CD14-positive monocyte (primary cell): ENCODE results near the gene TMEM232. TPM values are rescaled to one million over a fixed set of nuclear protein-coding genes. Genes with fewer than 3 reads are reported as not detected.

Experiments used
- DNase-seq, 3 donors: peaks; one replicate each; pipeline ENCODE4 v3.0.0-alpha.2; 2011 to 2022
- H2AFZ ChIP-seq: 2 replicates; pipeline ENCODE4 v1.6.0; 2012; ENCODE audit warnings: mild to moderate bottlenecking, low read depth, low read length, inconsistent platforms; ENCODE audit not compliant: insufficient read depth, poor library complexity, severe bottlenecking
- H3K27ac ChIP-seq, 2 donors: 1 replicate in 1 of 2; 2 replicates in 1 of 2; pipeline ENCODE4 v1.5.1; 2012 to 2013; ENCODE audit warnings: low read length in 2 of 2, control low read depth in 1 of 2, inconsistent platforms in 1 of 2, low read depth in 1 of 2, mild to moderate bottlenecking in 1 of 2
- H3K27me3 ChIP-seq, 2 donors: one replicate each; pipeline versions ENCODE4 v1.6.0 to v1.6.1; 2011 to 2013; ENCODE audit warnings: low read length in 2 of 2; ENCODE audit not compliant: control insufficient read depth in 2 of 2, insufficient read depth in 2 of 2
- H3K36me3 ChIP-seq, 2 donors: replicated peaks in 1 of 2; 1 replicate in 1 of 2; 2 replicates in 1 of 2; pipeline versions ENCODE4 v1.5.1 to v1.6.1; 2012 to 2013; ENCODE audit warnings: low read length in 2 of 2, control low read depth in 1 of 2, inconsistent platforms in 1 of 2, mild to moderate bottlenecking in 1 of 2; ENCODE audit not compliant: insufficient read depth in 2 of 2, control insufficient read depth in 1 of 2
- H3K4me1 ChIP-seq, 2 donors: 1 replicate in 1 of 2; 2 replicates in 1 of 2; pipeline versions ENCODE4 v1.5.1 to v1.6.1; 2012 to 2013; ENCODE audit warnings: low read length in 2 of 2, control low read depth in 1 of 2, inconsistent platforms in 1 of 2, mild to moderate bottlenecking in 1 of 2, moderate library complexity in 1 of 2; ENCODE audit not compliant: insufficient read depth in 2 of 2, control insufficient read depth in 1 of 2
- H3K4me2 ChIP-seq: replicated peaks from 2 replicates; pipeline ENCODE3; 2012; ENCODE audit warnings: low read length, moderate library complexity, mild to moderate bottlenecking; ENCODE audit not compliant: poor library complexity, severe bottlenecking; ENCODE audit errors: extremely low read depth
- H3K4me3 ChIP-seq, 3 experiments: fragments of 200-600 bp in 1 of 3; sonication (generic) in 1 of 3; replicated peaks in 1 of 3; 1 replicate in 2 of 3; 2 replicates in 1 of 3; pipeline ENCODE4 v1.5.1; 2011 to 2013; ENCODE audit warnings: low read length in 3 of 3, mild to moderate bottlenecking in 3 of 3, control low read depth in 2 of 3, low read depth in 2 of 3, inconsistent platforms in 1 of 3, moderate library complexity in 1 of 3
- H3K79me2 ChIP-seq: 2 replicates; pipeline ENCODE4 v1.6.0; 2012; ENCODE audit warnings: mild to moderate bottlenecking, control low read depth, inconsistent platforms, low read length, moderate library complexity; ENCODE audit not compliant: insufficient read depth
- H3K9ac ChIP-seq: 2 replicates; pipeline ENCODE4 v1.6.0; 2017; ENCODE audit warnings: low read length, mild to moderate bottlenecking; ENCODE audit not compliant: insufficient read depth, poor library complexity, severe bottlenecking
- H3K9me3 ChIP-seq, 2 donors: replicated peaks in 1 of 2; 1 replicate in 1 of 2; 2 replicates in 1 of 2; pipeline versions ENCODE4 v1.5.1 to v1.6.1; 2012 to 2013; ENCODE audit warnings: low read length in 2 of 2, control low read depth in 1 of 2; ENCODE audit not compliant: control insufficient read depth in 1 of 2, insufficient read depth in 1 of 2
- H4K20me1 ChIP-seq: 2 replicates; pipeline ENCODE4 v1.6.0; 2012; ENCODE audit warnings: mild to moderate bottlenecking, low read length, control low read depth, moderate library complexity; ENCODE audit not compliant: insufficient read depth
- H3K27ac Mint-ChIP-seq, 7 donors: one replicate each; pipeline ENCODE4 v1.8.0; 2020; ENCODE audit warnings: mild to moderate bottlenecking in 7 of 7, mixed read lengths in 7 of 7, moderate library complexity in 6 of 7, inconsistent platforms in 2 of 7
- H3K27me3 Mint-ChIP-seq, 3 donors: one replicate each; pipeline ENCODE4 v1.8.0; 2021 to 2022; ENCODE audit warnings: low read depth in 3 of 3, mild to moderate bottlenecking in 3 of 3, mixed read lengths in 3 of 3, moderate library complexity in 3 of 3, inconsistent platforms in 1 of 3
- H3K36me3 Mint-ChIP-seq, 2 donors: one replicate each; pipeline ENCODE4 v1.8.0; 2020; ENCODE audit warnings: mixed read lengths in 2 of 2, inconsistent platforms in 1 of 2, mild to moderate bottlenecking in 1 of 2
- H3K4me1 Mint-ChIP-seq: one replicate; pipeline ENCODE4 v1.8.0; 2020; ENCODE audit warnings: mild to moderate bottlenecking, mixed read lengths
- H3K4me3 Mint-ChIP-seq, 2 donors: one replicate each; pipeline ENCODE4 v1.8.0; 2020; ENCODE audit warnings: mild to moderate bottlenecking in 2 of 2, mixed read lengths in 2 of 2, moderate library complexity in 1 of 2
- H3K9me3 Mint-ChIP-seq, 7 donors: one replicate each; pipeline ENCODE4 v1.8.0; 2020 to 2022; ENCODE audit warnings: mixed read lengths in 7 of 7, mild to moderate bottlenecking in 6 of 7, moderate library complexity in 6 of 7, inconsistent platforms in 2 of 7
- CTCF ChIP-seq: fragments of 200-600 bp; IDR thresholded peaks from one replicate; pipeline ENCODE4 v1.8.0; 2022; ENCODE audit warnings: antibody characterized with exemption, mild to moderate bottlenecking
- WGBS: methylation state at CpG from one replicate; pipeline ENCODE4 v1.1.5; 2013; ENCODE audit warnings: missing lambda C conversion rate; ENCODE audit not compliant: insufficient coverage; 5-methylcytosine and 5-hydroxymethylcytosine counted together
- intact Hi-C, 2 donors: fragments of 100-400 bp; cut with micrococcal nuclease; formaldehyde crosslinking; loops; one replicate each; pipeline versions ENCODE4 v1.15.0 to v1.15.1; 2023
- polyA plus RNA-seq, 3 donors: library from polyadenylated mRNA; depleted of rRNA in 1 of 3; unstranded in 2 of 3; stranded (reverse) in 1 of 3; fragments of 300-500 nt in 2 of 3; fragments of >200 nt in 1 of 3; fragmentation: Illumina TruSeq in 2 of 3; gene quantifications; 1 replicate in 2 of 3; 2 replicates in 1 of 3; pipeline ENCODE4 v1.2.3, GENCODE V29; 2012 to 2021

TMEM232 gene
- polyA plus RNA-seq, 3 donors, result 0.04 to 1.4 (median 0.59) TPM

GRCh38 chr5:110631236-110631635 lies 95.2 kb downstream of the TMEM232 start:
- H3K4me1 Mint-ChIP-seq, result no peaks in the 10 kb centered on the region
- H3K9me3 Mint-ChIP-seq, result peaks cover 0 to 6% (median 0%) of the 10 kb centered on the region in 7 donors
- Histone ChIP-seq H3K4me1 (no peaks in the 10 kb centered on the region), H4K20me1 (no peaks in the 10 kb centered on the region), H3K9ac (no peak overlapping the region), H3K9me3 (no peaks in the 10 kb centered on the region), H3K27ac (no peak overlapping the region), H3K4me3 (no peak overlapping the region), H2AFZ (no peak overlapping the region), H3K36me3 (no peaks in the 10 kb centered on the region), H3K27me3 (no peaks in the 10 kb centered on the region), H3K79me2 (no peaks in the 10 kb centered on the region), H3K4me2 (no peak overlapping the region)
- no peak for TF ChIP-seq CTCF
- H3K27me3 Mint-ChIP-seq, result peaks cover 0 to 3% (median 0%) of the 10 kb centered on the region in 3 donors
- DNase-seq, result no peak
- WGBS, result 88% methylated on average over 1 of the region's 1 CpG
- intact Hi-C loops, result no loop called here
- no peak overlapping the region for H3K27ac Mint-ChIP-seq
- H3K4me3 Mint-ChIP-seq, result no peak overlapping the region
- no peaks in the 10 kb centered on the region for H3K36me3 Mint-ChIP-seq

- Mint-ChIP-seq H3K9me3 (peaks cover 0 to 6% (median 0%) of the 10 kb centered on the region in 7 donors), H3K36me3 (no peaks in the 10 kb centered on the region), H3K27me3 (peaks cover 0 to 3% (median 0%) of the 10 kb centered on the region in 3 donors), H3K4me1 (no peaks in the 10 kb centered on the region), H3K4me3 (no peak overlapping the region), H3K27ac (no peak overlapping the region)
- H3K4me2 ChIP-seq, result no peak overlapping the region
- no peaks in the 10 kb centered on the region for H4K20me1 ChIP-seq
- no peak for DNase-seq
- TF ChIP-seq CTCF, result no peak
- H3K27ac ChIP-seq, result no peak overlapping the region
- no peaks in the 10 kb centered on the region for H3K27me3 ChIP-seq
- no peak overlapping the region for H3K4me3 ChIP-seq
- no peaks in the 10 kb centered on the region for H3K79me2 ChIP-seq
- no peaks in the 10 kb centered on the region for H3K4me1 ChIP-seq
- no peak overlapping the region for H2AFZ ChIP-seq
- H3K36me3 ChIP-seq, result no peaks in the 10 kb centered on the region
- no peak overlapping the region for H3K9ac ChIP-seq
- intact Hi-C loops, result no loop called here
- no CpG with 5 or more reads among the region's 4 CpGs for WGBS
- H3K9me3 ChIP-seq, result no peaks in the 10 kb centered on the region
Measured at GRCh38 chr5:110630350-110630749, 96.1 kb downstream of the TMEM232 start.
